Measurements from ENCODE around the gene MYL2. TPM values are rescaled to one million over a fixed set of nuclear protein-coding genes. Genes with fewer than 3 reads are reported as not detected.

Gene MYL2
- total RNA-seq, 1 donor from 2014 or later = not detected

GRCh38 chr12:110928700-110929099 is 8.3 kb upstream of the MYL2 start:
- Histone ChIP-seq H3K4me1 (ENCODE audit: insufficient read depth, low read length) (no peaks in the 10 kb centered on the region), H4K20me1 (ENCODE audit: insufficient read depth, low read length) (no peaks in the 10 kb centered on the region), H3K4me2 (ENCODE audit: low read length) (no peak overlapping the region), H3K27ac (ENCODE audit: low read depth, low read length) (no peak overlapping the region), H3K9ac (ENCODE audit: low read length) (no peak overlapping the region), H2AFZ (ENCODE audit: low read depth, low read length) (no peak overlapping the region), H3K36me3 (ENCODE audit: insufficient read depth, low read length) (no peaks in the 10 kb centered on the region), H3K4me3 (ENCODE audit: insufficient read depth, low read depth, low read length) (no peak overlapping the region), H3K79me2 (ENCODE audit: insufficient read depth, low read length) (no peaks in the 10 kb centered on the region), H3K27me3 (ENCODE audit: insufficient read depth, low read length) (peaks cover 9% of the 10 kb centered on the region), H3K9me3 (ENCODE audit: insufficient read depth, low read depth, low read length) (no peaks in the 10 kb centered on the region)
- H3K27me3 Mint-ChIP-seq (ENCODE audit: low read depth, unreplicated experiment) = peaks cover 3% of the 10 kb centered on the region
- H3K9me3 Mint-ChIP-seq (ENCODE audit: unreplicated experiment) = no peaks in the 10 kb centered on the region
- no peak for DNase-seq (ENCODE audit: low read depth)
- TF ChIP-seq CTCF (IDR thresholded peaks at IDR 0.05; ENCODE audit: insufficient read depth, low read depth, low read length) (no peak), EZH2 (IDR thresholded peaks at IDR 0.05; ENCODE audit: insufficient read depth, low read length) (no peak)
- H3K4me1 Mint-ChIP-seq (ENCODE audit: low read depth, unreplicated experiment) = peaks cover 3% of the 10 kb centered on the region
- no peaks in the 10 kb centered on the region for H3K36me3 Mint-ChIP-seq (ENCODE audit: low read depth, unreplicated experiment)
- no peak overlapping the region for H3K27ac Mint-ChIP-seq (ENCODE audit: unreplicated experiment)
- no peak for FAIRE-seq
- H3K4me3 Mint-ChIP-seq (ENCODE audit: unreplicated experiment) = no peak overlapping the region

GRCh38 chr12:110927546-110927945 is 7.2 kb upstream of the MYL2 start:
- H3K4me3 ChIP-seq (ENCODE audit: insufficient read depth, low read depth, low read length) = no peak overlapping the region
- Mint-ChIP-seq H3K27me3 (ENCODE audit: low read depth, unreplicated experiment) (peaks cover 5% of the 10 kb centered on the region), H3K27ac (ENCODE audit: unreplicated experiment) (no peak overlapping the region), H3K36me3 (ENCODE audit: low read depth, unreplicated experiment) (no peaks in the 10 kb centered on the region), H3K4me1 (ENCODE audit: low read depth, unreplicated experiment) (peaks cover 2% of the 10 kb centered on the region), H3K4me3 (ENCODE audit: unreplicated experiment) (no peak overlapping the region), H3K9me3 (ENCODE audit: unreplicated experiment) (no peaks in the 10 kb centered on the region)
- no peaks in the 10 kb centered on the region for H3K79me2 ChIP-seq (ENCODE audit: insufficient read depth, low read length)
- DNase-seq (ENCODE audit: low read depth) = no peak
- no peak overlapping the region for H3K9ac ChIP-seq (ENCODE audit: low read length)
- no peaks in the 10 kb centered on the region for H3K9me3 ChIP-seq (ENCODE audit: insufficient read depth, low read depth, low read length)
- H3K4me1 ChIP-seq (ENCODE audit: insufficient read depth, low read length) = no peaks in the 10 kb centered on the region
- no peak overlapping the region for H3K27ac ChIP-seq (ENCODE audit: low read depth, low read length)
- H3K4me2 ChIP-seq (ENCODE audit: low read length) = no peak overlapping the region
- no peaks in the 10 kb centered on the region for H4K20me1 ChIP-seq (ENCODE audit: insufficient read depth, low read length)
- H2AFZ ChIP-seq (ENCODE audit: low read depth, low read length) = no peak overlapping the region
- peaks cover 9% of the 10 kb centered on the region for H3K27me3 ChIP-seq (ENCODE audit: insufficient read depth, low read length)
- TF ChIP-seq EZH2 (IDR thresholded peaks at IDR 0.05; ENCODE audit: insufficient read depth, low read length) (no peak), CTCF (IDR thresholded peaks at IDR 0.05; ENCODE audit: insufficient read depth, low read depth, low read length) (no peak)
- FAIRE-seq = no peak
- no peaks in the 10 kb centered on the region for H3K36me3 ChIP-seq (ENCODE audit: insufficient read depth, low read length)

- Histone ChIP-seq H3K4me2 (ENCODE audit: low read length) (no peak overlapping the region), H3K9me3 (ENCODE audit: insufficient read depth, low read depth, low read length) (no peaks in the 10 kb centered on the region), H3K27ac (ENCODE audit: low read depth, low read length) (no peak overlapping the region), H3K4me3 (ENCODE audit: insufficient read depth, low read depth, low read length) (no peak overlapping the region), H3K36me3 (ENCODE audit: insufficient read depth, low read length) (no peaks in the 10 kb centered on the region), H4K20me1 (ENCODE audit: insufficient read depth, low read length) (no peaks in the 10 kb centered on the region), H2AFZ (ENCODE audit: low read depth, low read length) (no peak overlapping the region), H3K79me2 (ENCODE audit: insufficient read depth, low read length) (no peaks in the 10 kb centered on the region), H3K4me1 (ENCODE audit: insufficient read depth, low read length) (peaks cover 11% of the 10 kb centered on the region), H3K9ac (ENCODE audit: low read length) (no peak overlapping the region), H3K27me3 (ENCODE audit: insufficient read depth, low read length) (peaks cover 9% of the 10 kb centered on the region)
- no peak for TF ChIP-seq CTCF (IDR thresholded peaks at IDR 0.05; ENCODE audit: insufficient read depth, low read depth, low read length)
- TF ChIP-seq EZH2 (IDR thresholded peaks at IDR 0.05; ENCODE audit: insufficient read depth, low read length) = no peak
- peaks cover 5% of the 10 kb centered on the region for H3K27me3 Mint-ChIP-seq (ENCODE audit: low read depth, unreplicated experiment)
- H3K4me3 Mint-ChIP-seq (ENCODE audit: unreplicated experiment) = no peak overlapping the region
- H3K27ac Mint-ChIP-seq (ENCODE audit: unreplicated experiment) = no peak overlapping the region
- no peaks in the 10 kb centered on the region for H3K9me3 Mint-ChIP-seq (ENCODE audit: unreplicated experiment)
- H3K36me3 Mint-ChIP-seq (ENCODE audit: low read depth, unreplicated experiment) = no peaks in the 10 kb centered on the region
- H3K4me1 Mint-ChIP-seq (ENCODE audit: low read depth, unreplicated experiment) = peaks cover 14% of the 10 kb centered on the region
- no peak for DNase-seq (ENCODE audit: low read depth)
- no peak for FAIRE-seq
Measured at GRCh38 chr12:110923692-110924334, 3.4 kb upstream of the MYL2 start.
